ENCODE results near the gene SLC35A2. TPM values are rescaled to one million over a fixed set of nuclear protein-coding genes. Genes with fewer than 3 reads are reported as not detected.
A peak's percentile ranks its signal among the peaks of the same experiment; 100 is the strongest.

SLC35A2 gene
- total and polyA plus RNA-seq, 12 donors: 6.4 to 27.7 (median 12.4) TPM

GRCh38 chrX:48910926-48911411 lies 477 bp downstream of the SLC35A2 start:
- intact Hi-C loops (cut with DNase I): loop anchor here in 3 of 10 donors (10.0 kb wide), 2 partner anchors 266 to 1256 kb away; partner anchors contain the start of genes ELK1 (in 1 of the 3) and UXT (in 1 of the 3)
- DNase-seq (no peak), ATAC-seq (peak in 5 of 8 donors; percentile 10 to 33 (median 24))
- Histone ChIP-seq H3K27ac (peak overlapping the region in 8 of 10 donors; percentile 56 to 85 (median 80)), H3K9me3 (no peaks in the 10 kb centered on the region), H3K4me3 (peak overlapping the region; percentile 43 to 76 (median 68)), H3K4me1 (peaks cover 0 to 17% (median 9%) of the 10 kb centered on the region in 9 donors), H3K27me3 (no peaks in the 10 kb centered on the region), H3K36me3 (peaks cover 0 to 30% (median 0%) of the 10 kb centered on the region in 9 donors)
- WGBS, 2 donors: 1 to 2% methylated on average over 11 to 12 of the region's 12 CpGs
- TF ChIP-seq, protein P1, sequence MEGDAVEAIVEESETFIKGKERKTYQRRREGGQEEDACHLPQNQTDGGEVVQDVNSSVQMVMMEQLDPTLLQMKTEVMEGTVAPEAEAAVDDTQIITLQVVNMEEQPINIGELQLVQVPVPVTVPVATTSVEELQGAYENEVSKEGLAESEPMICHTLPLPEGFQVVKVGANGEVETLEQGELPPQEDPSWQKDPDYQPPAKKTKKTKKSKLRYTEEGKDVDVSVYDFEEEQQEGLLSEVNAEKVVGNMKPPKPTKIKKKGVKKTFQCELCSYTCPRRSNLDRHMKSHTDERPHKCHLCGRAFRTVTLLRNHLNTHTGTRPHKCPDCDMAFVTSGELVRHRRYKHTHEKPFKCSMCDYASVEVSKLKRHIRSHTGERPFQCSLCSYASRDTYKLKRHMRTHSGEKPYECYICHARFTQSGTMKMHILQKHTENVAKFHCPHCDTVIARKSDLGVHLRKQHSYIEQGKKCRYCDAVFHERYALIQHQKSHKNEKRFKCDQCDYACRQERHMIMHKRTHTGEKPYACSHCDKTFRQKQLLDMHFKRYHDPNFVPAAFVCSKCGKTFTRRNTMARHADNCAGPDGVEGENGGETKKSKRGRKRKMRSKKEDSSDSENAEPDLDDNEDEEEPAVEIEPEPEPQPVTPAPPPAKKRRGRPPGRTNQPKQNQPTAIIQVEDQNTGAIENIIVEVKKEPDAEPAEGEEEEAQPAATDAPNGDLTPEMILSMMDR (IDR thresholded peaks at IDR 0.05): no peak

GRCh38 chrX:48909703-48910294 lies 1.6 kb downstream of the SLC35A2 start:
- no peaks in the 10 kb centered on the region for H3K9me3 ChIP-seq
- H3K36me3 ChIP-seq: peaks cover 0 to 41% (median 0%) of the 10 kb centered on the region in 9 donors
- H3K27ac ChIP-seq: no peak overlapping the region
- H3K27me3 ChIP-seq: no peaks in the 10 kb centered on the region
- no peak overlapping the region for H3K4me3 ChIP-seq
- DNase-seq (no peak), ATAC-seq (no peak)
- intact Hi-C loops (cut with DNase I): loop anchor here in 4 of 10 donors (10.0 kb wide), 3 partner anchors 105 to 1255 kb away; partner anchors contain the start of genes ELK1 (in 1 of the 4), HDAC6 (in 1 of the 4) and UXT (in 1 of the 4)
- 94% methylated on average over 17 of the region's 17 CpGs for WGBS, 2 donors
- TF ChIP-seq, protein P1 (IDR thresholded peaks at IDR 0.05): no peak
- peaks cover 0 to 17% (median 9%) of the 10 kb centered on the region in 9 donors for H3K4me1 ChIP-seq

DNA sequence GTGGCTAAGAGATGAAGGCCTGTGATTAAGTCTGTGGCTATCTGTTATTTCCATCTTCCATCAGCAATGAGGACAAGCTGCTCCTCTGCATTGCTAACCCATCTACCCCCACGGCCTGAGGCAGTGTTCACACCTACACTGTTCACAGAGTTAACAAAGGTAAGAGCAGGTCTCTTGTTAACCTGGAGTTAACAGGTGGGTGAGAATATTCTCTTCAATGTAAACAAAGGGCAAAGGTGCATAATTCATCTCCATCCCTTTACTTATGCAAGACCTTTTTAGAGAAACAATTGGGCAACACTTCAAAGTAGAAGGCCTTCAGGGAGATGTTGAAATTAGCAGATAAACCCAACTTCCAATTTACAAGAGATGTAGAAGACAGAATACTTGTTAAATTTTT lies 2.8 kb downstream of the SLC35A2 start:
- H3K4me3 ChIP-seq: no peak overlapping the region
- no peaks in the 10 kb centered on the region for H3K9me3 ChIP-seq
- no peak overlapping the region for H3K27ac ChIP-seq
- peaks cover 0 to 49% (median 0%) of the 10 kb centered on the region in 9 donors for H3K36me3 ChIP-seq
- intact Hi-C loops (cut with DNase I): loop anchor here in 1 of 10 donors (10.0 kb wide), 1 partner anchor 104 kb away; the partner anchor contains the start of gene HDAC6
- H3K4me1 ChIP-seq: peaks cover 0 to 17% (median 9%) of the 10 kb centered on the region in 9 donors
- TF ChIP-seq, protein P1 (IDR thresholded peaks at IDR 0.05): no peak
- WGBS, 2 donors: 67 to 71% methylated on average over 1 of the region's 1 CpG
- no peak for DNase-seq
- no peaks in the 10 kb centered on the region for H3K27me3 ChIP-seq
- no peak for ATAC-seq

DNA sequence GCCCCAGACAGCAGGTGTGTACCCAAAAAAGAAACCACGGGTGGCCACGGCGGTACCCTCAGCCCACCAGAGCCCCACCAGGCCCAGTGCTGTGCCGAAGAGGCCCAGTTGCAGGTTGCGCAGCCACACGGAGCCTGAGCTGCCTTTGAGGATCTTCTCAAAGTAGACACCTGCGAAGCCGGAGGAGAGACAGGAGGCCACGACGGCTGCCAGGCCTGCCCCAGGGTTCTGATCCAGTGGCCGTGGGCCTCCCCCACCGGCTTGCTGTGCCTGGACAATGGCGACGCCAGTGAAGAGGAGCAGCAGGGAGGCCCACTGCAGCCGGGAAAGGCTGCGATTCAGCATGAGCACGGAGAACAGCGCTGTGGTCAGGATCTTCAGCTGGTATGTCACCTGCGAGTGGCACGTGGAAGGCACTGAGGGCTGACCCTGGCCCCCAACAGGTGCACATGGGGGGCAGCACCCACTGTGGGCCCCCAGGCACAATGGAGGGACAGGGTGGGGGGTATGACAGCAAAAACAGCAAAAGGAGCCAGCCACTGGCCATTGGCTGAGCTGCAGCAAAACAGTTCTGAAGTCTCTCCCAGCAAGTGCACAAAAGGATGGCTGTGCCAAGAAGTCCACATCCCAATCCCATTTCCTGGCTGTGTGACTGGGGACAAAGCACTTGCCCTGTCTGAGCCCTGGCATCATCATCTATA lies 6.2 kb downstream of the SLC35A2 start:
- Histone ChIP-seq H3K9me3 (no peaks in the 10 kb centered on the region), H3K36me3 (peaks cover 0 to 81% (median 0%) of the 10 kb centered on the region in 9 donors), H3K27ac (no peak overlapping the region), H3K4me3 (no peak overlapping the region), H3K4me1 (peaks cover 0 to 2% (median under 1%) of the 10 kb centered on the region in 9 donors), H3K27me3 (no peaks in the 10 kb centered on the region)
- intact Hi-C loops (cut with DNase I): loop anchor here in 1 of 10 donors (10.0 kb wide), 1 partner anchor 100 kb away; the partner anchor contains the start of gene HDAC6
- no peak for DNase-seq
- TF ChIP-seq, protein P1 (IDR thresholded peaks at IDR 0.05): no peak
- ATAC-seq: no peak
- 94 to 96% methylated on average over 19 to 20 of the region's 20 CpGs for WGBS, 2 donors

Data from heart right ventricle (tissue), 16 donors.